Activated T-cell treated with anti-CD3 and anti-CD28 coated beads, Interleukin-2, amount 50 U/mL, for 72 hours (primary cell): Measurements from ENCODE around the gene PAQR9. TPM values are rescaled to one million over a fixed set of nuclear protein-coding genes. Genes with fewer than 3 reads are reported as not detected.
A peak's percentile ranks its signal among the peaks of the same experiment; 100 is the strongest.
"Not testable (repeated sequence)": the region's sequence is repeated elsewhere in the genome, so short reads cannot be mapped to it uniquely, and the experiment has no call there.

Source experiments
- ATAC-seq, 2 donors: fragments of 150-1000 bp; cut with Tn5 transposase; replicated peaks in 1 of 2; 2 replicates each; pipeline ENCODE4 v1.10.0; 2021; ENCODE audit warnings: moderate library complexity in 2 of 2, mild to moderate bottlenecking in 1 of 2
- DNase-seq, 2 donors: peaks; one replicate each; pipeline ENCODE4 v3.0.0; 2021 to 2022; ENCODE audit warnings: mixed read lengths in 1 of 2
- H3K27ac Mint-ChIP-seq: one replicate; pipeline ENCODE4 v1.8.0; 2022; ENCODE audit warnings: mild to moderate bottlenecking, moderate library complexity, mixed read lengths
- H3K27me3 Mint-ChIP-seq: one replicate; pipeline ENCODE4 v1.8.0; 2022; ENCODE audit warnings: low read depth, mixed read lengths
- H3K36me3 Mint-ChIP-seq, 2 donors: one replicate each; pipeline ENCODE4 v1.8.0; 2022; ENCODE audit warnings: mixed read lengths in 2 of 2, mild to moderate bottlenecking in 1 of 2; ENCODE audit not compliant: insufficient read depth in 2 of 2
- H3K4me1 Mint-ChIP-seq: one replicate; pipeline ENCODE4 v1.8.0; 2022; ENCODE audit warnings: low read depth, mixed read lengths
- H3K4me3 Mint-ChIP-seq, 2 donors: one replicate each; pipeline ENCODE4 v1.8.0; 2022; ENCODE audit warnings: mild to moderate bottlenecking in 2 of 2, mixed read lengths in 2 of 2, moderate library complexity in 2 of 2
- H3K9me3 Mint-ChIP-seq, 2 donors: one replicate each; pipeline ENCODE4 v1.8.0; 2022; ENCODE audit warnings: mixed read lengths in 2 of 2
- total RNA-seq, 2 donors: library from RNA; stranded (reverse); gene quantifications; one replicate each; pipeline ENCODE4 v1.2.3, GENCODE V29; 2022

PAQR9 gene
- total RNA-seq, 2 donors from 2014 or later, result not detected

DNA sequence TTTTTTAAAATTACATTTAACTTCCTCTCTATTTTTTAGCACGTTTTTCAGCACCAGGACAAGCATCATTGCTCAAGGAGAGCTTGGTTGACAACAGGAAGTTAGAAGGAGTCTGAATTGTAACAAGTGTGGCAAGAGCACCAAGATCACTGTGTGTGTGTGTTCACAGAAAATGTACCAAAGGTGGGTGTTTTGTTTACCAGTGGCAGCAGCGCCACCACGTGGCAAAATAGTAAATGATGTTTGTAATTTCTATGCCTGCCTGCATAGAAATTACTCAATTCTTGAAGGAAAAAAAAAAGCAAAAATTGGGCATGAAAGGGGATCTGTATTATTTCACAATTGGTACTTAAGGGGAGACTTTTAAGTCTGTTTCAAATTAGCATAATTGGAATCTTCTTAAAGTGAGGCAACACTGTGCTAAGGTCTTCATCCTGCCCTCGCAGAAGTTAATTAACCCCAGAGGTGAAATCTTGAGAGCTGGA lies 30.5 kb upstream of the PAQR9 start:
- DNase-seq (peak; percentile 61 to 63), ATAC-seq (peak; percentile 58 to 69)
- Mint-ChIP-seq H3K27ac (no peak overlapping the region), H3K9me3 (no peaks in the 10 kb centered on the region), H3K4me1 (peaks cover 7% of the 10 kb centered on the region), H3K27me3 (no peaks in the 10 kb centered on the region), H3K4me3 (no peak overlapping the region), H3K36me3 (no peaks in the 10 kb centered on the region)

- DNase-seq (no peak), ATAC-seq (no peak)
- no peak overlapping the region for H3K27ac Mint-ChIP-seq
- no peaks in the 10 kb centered on the region for H3K9me3 Mint-ChIP-seq
- no peak overlapping the region for H3K4me3 Mint-ChIP-seq
- H3K27me3 Mint-ChIP-seq, result peaks cover 10% of the 10 kb centered on the region
- H3K36me3 Mint-ChIP-seq, result no peaks in the 10 kb centered on the region
- peaks cover 7% of the 10 kb centered on the region for H3K4me1 Mint-ChIP-seq
These were observed 28.8 kb upstream of the PAQR9 start for GRCh38 chr3:142992323-142992722.

GRCh38 chr3:142990721-142991120 lies 27.2 kb upstream of the PAQR9 start:
- Mint-ChIP-seq H3K27ac (no peak overlapping the region), H3K27me3 (peaks cover 10% of the 10 kb centered on the region), H3K9me3 (no peaks in the 10 kb centered on the region), H3K36me3 (no peaks in the 10 kb centered on the region), H3K4me3 (no peak overlapping the region), H3K4me1 (peaks cover 7% of the 10 kb centered on the region)
- DNase-seq, result no peak
- no peak for ATAC-seq

DNA sequence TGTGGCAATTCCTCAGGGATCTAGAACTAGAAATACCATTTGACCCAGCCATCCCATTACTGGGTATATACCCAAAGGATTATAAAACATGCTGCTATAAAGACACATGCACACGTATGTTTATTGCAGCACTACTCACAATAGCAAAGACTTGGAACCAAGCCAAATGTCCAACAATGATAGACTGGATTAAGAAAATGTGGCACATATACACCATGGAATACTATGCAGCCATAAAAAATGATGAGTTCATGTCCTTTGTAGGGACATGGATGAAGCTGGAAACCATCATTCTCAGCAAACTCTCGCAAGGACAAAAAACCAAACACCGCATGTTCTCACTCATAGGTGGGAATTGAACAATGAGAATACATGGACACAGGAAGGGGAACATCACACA lies 25.4 kb upstream of the PAQR9 start:
- not testable (repeated sequence) for ATAC-seq, DNase-seq, H3K4me1 Mint-ChIP-seq, H3K36me3 Mint-ChIP-seq, H3K9me3 Mint-ChIP-seq, H3K4me3 Mint-ChIP-seq, H3K27ac Mint-ChIP-seq
- peaks cover 13% of the 10 kb centered on the region for H3K27me3 Mint-ChIP-seq

GRCh38 chr3:142988221-142988620 lies 24.7 kb upstream of the PAQR9 start:
- H3K27ac Mint-ChIP-seq, H3K36me3 Mint-ChIP-seq, ATAC-seq, H3K4me3 Mint-ChIP-seq, H3K9me3 Mint-ChIP-seq, H3K4me1 Mint-ChIP-seq, DNase-seq: not testable (repeated sequence)
- H3K27me3 Mint-ChIP-seq, result peaks cover 17% of the 10 kb centered on the region

GRCh38 chr3:142987707-142988106 lies 24.2 kb upstream of the PAQR9 start:
- Mint-ChIP-seq H3K27me3 (peaks cover 21% of the 10 kb centered on the region), H3K9me3 (no peaks in the 10 kb centered on the region), H3K4me3 (no peak overlapping the region), H3K36me3 (no peaks in the 10 kb centered on the region), H3K27ac (no peak overlapping the region), H3K4me1 (no peaks in the 10 kb centered on the region)
- ATAC-seq (peak; percentile 43 to 62), DNase-seq (no peak)

DNA sequence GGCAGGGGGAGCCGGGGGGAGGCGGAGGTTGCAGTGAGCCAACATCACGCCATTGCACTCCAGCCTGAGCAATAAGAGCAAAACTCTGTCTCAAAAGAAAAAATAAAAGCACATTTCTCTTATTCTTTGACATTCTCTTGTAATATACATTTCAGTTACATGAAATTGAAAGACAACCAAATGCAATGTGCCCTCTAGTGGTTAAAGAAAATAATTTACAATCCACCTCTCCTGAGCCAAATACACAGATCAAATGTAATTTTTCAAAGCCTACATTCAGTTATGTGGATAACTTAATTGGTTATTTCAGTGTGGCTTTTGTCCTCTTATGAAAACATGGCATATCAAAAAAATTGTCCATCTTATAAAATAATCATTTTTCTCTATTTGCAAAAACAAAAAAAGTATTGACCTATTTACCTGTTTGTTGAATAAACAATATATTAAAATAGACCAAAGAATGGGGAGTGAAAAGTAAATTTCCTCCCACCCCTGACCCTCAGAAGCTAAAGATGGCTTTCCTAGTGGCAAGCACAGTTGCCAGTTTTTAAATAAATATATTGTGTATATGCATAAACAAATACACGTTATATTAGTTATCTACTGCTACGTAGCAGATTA lies 23.7 kb upstream of the PAQR9 start:
- no peak for ATAC-seq
- no peak overlapping the region for H3K27ac Mint-ChIP-seq
- peaks cover 26% of the 10 kb centered on the region for H3K27me3 Mint-ChIP-seq
- no peaks in the 10 kb centered on the region for H3K4me1 Mint-ChIP-seq
- no peak overlapping the region for H3K4me3 Mint-ChIP-seq
- H3K9me3 Mint-ChIP-seq, result no peaks in the 10 kb centered on the region
- DNase-seq, result no peak
- no peaks in the 10 kb centered on the region for H3K36me3 Mint-ChIP-seq

GRCh38 chr3:142984255-142984654 lies 20.8 kb upstream of the PAQR9 start:
- no peaks in the 10 kb centered on the region for H3K4me1 Mint-ChIP-seq
- ATAC-seq (no peak), DNase-seq (no peak)
- peaks cover 44% of the 10 kb centered on the region for H3K27me3 Mint-ChIP-seq
- H3K4me3 Mint-ChIP-seq, result no peak overlapping the region
- no peaks in the 10 kb centered on the region for H3K36me3 Mint-ChIP-seq
- H3K9me3 Mint-ChIP-seq, result no peaks in the 10 kb centered on the region
- no peak overlapping the region for H3K27ac Mint-ChIP-seq

GRCh38 chr3:142983318-142983717 lies 19.8 kb upstream of the PAQR9 start:
- no peak overlapping the region for H3K27ac Mint-ChIP-seq
- H3K27me3 Mint-ChIP-seq, result peaks cover 43% of the 10 kb centered on the region
- H3K36me3 Mint-ChIP-seq, result no peaks in the 10 kb centered on the region
- ATAC-seq, result no peak
- no peak for DNase-seq
- no peaks in the 10 kb centered on the region for H3K4me1 Mint-ChIP-seq
- no peak overlapping the region for H3K4me3 Mint-ChIP-seq
- H3K9me3 Mint-ChIP-seq, result no peaks in the 10 kb centered on the region

- no peak for DNase-seq
- ATAC-seq, result no peak
- Mint-ChIP-seq H3K4me1 (no peaks in the 10 kb centered on the region), H3K4me3 (no peak overlapping the region), H3K27me3 (peaks cover 36% of the 10 kb centered on the region), H3K27ac (no peak overlapping the region), H3K9me3 (no peaks in the 10 kb centered on the region), H3K36me3 (no peaks in the 10 kb centered on the region)
These were observed 18.7 kb upstream of the PAQR9 start for GRCh38 chr3:142982038-142982773.

DNA sequence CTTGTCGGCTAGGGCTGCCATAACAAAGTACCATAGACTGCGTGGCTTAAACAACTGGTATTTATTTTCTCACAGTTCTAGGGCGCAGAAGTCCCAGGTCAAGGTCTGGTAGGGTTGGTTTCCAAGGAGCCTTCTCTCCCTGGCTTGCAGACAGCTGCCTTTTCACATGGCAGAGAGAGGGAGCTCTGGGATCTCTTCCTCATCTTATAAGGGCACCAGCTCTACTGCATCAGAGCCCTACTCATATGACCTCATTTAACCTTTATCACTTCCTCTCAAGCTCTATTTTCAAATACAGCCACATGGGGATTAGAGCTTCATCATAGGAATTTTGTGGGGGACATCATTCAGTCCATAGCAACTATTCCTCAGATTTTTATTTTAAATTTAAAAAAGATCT lies 17.6 kb upstream of the PAQR9 start:
- Mint-ChIP-seq H3K4me3 (no peak overlapping the region), H3K36me3 (no peaks in the 10 kb centered on the region)

DNA sequence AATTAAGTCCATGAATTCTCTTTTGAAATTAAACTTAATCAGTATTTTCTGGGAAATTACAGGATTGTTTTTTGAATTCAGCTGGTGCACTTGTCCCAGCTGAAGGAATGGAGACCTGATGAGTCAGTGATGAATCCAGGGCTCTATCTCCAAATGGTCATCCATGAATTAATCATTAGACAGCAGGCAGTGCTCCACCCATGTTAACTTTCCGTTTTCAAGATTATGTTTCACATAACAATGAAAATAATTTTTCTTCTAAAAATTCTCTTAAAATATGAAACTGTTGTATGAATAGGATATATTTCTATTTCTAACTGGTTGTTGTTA lies 13.9 kb upstream of the PAQR9 start:
- Mint-ChIP-seq H3K27ac (no peak overlapping the region), H3K36me3 (no peaks in the 10 kb centered on the region), H3K9me3 (no peaks in the 10 kb centered on the region), H3K27me3 (peaks cover 26% of the 10 kb centered on the region), H3K4me1 (no peaks in the 10 kb centered on the region), H3K4me3 (no peak overlapping the region)
- no peak for DNase-seq
- ATAC-seq, result no peak

More for the DNA sequence above, 17.6 kb upstream of the PAQR9 start:
- H3K27me3 Mint-ChIP-seq, result peaks cover 36% of the 10 kb centered on the region
- H3K9me3 Mint-ChIP-seq, result no peaks in the 10 kb centered on the region
- DNase-seq, result no peak
- no peak for ATAC-seq
- no peak overlapping the region for H3K27ac Mint-ChIP-seq
- H3K4me1 Mint-ChIP-seq, result no peaks in the 10 kb centered on the region

DNA sequence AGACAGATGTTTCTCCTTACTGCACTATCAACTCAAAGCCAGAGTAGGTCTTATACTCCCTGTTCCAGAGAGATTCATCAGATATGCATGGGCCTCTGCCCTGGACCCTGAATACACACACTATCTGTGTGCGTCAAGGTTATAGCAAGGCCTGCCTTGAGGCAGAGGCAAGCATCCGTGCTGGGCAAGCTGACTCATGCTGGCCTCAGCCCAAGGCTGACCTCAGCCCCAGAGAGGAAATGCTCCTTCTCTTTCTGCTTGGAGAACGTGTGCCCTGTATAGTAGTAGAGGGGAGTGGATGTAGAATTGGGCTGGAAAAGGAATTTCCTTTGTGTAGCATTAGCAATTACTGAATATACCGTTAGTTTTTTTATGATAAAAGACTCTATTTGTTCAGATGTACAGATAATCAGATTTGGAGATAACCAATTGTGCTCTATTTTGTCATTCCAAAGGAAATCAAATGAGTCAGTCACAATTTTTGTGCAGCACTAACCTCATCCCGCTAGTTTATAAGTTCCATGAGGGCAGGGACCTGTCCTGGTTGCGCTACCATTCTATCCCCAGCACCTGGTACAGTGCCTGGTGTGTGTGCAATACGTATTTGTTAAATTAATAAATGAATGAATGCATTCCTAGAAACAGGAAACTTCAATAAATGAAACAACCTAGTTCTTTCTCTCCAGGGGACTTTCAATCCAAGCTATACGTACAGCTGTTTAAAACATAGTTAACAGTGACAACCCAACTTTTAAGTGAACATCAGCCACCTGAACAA lies 13.3 kb upstream of the PAQR9 start:
- ATAC-seq (no peak), DNase-seq (no peak)
- no peaks in the 10 kb centered on the region for H3K9me3 Mint-ChIP-seq
- no peaks in the 10 kb centered on the region for H3K36me3 Mint-ChIP-seq
- no peaks in the 10 kb centered on the region for H3K4me1 Mint-ChIP-seq
- H3K27ac Mint-ChIP-seq, result no peak overlapping the region
- H3K27me3 Mint-ChIP-seq, result peaks cover 23% of the 10 kb centered on the region
- H3K4me3 Mint-ChIP-seq, result no peak overlapping the region
